H1 (cell line): ENCODE data around the gene SMG9. TPM values are rescaled to one million over a fixed set of nuclear protein-coding genes. Genes with fewer than 3 reads are reported as not detected.

Experiments
- CTCF ChIA-PET: fragments of 300-600 bp; sonication (Branson Sonifier 250); formaldehyde crosslinking; loops from one replicate; lab custom pipeline; 2021; ENCODE audit not compliant: partially characterized antibody; lab: Charles Lee
- POLR2A ChIA-PET: fragments of 300-600 bp; sonication (Branson Sonifier 250); formaldehyde crosslinking; loops from one replicate; lab custom pipeline; 2021; ENCODE audit warnings: inconsistent platforms; ENCODE audit not compliant: partially characterized antibody; lab: Charles Lee
- DNase-seq, 2 experiments: peaks; one replicate each; pipeline versions ENCODE4 v3.0.0 to v3.0.0-alpha.2; 2010 to 2022; ENCODE audit warnings: low spot score in 2 of 2, low read depth in 1 of 2, mixed read lengths in 1 of 2
- FAIRE-seq: peaks from 2 replicates; lab custom pipeline; 2011; peaks lifted over from hg19 to GRCh38; lab: Jason Lieb, UNC
- H2AFZ ChIP-seq: 2 replicates; pipeline ENCODE4 v1.8.1; 2012; ENCODE audit warnings: low read length, inconsistent platforms
- H2AK5ac ChIP-seq: 2 replicates; pipeline ENCODE4 v1.6.1; 2013; ENCODE audit warnings: low read depth, low read length
- H2BK120ac ChIP-seq: replicated peaks from 2 replicates; pipeline ENCODE3; 2013; ENCODE audit warnings: low read depth, low read length, inconsistent platforms
- H2BK12ac ChIP-seq: 2 replicates; pipeline ENCODE4 v1.6.1; 2013; ENCODE audit warnings: low read depth, low read length
- H2BK15ac ChIP-seq: 2 replicates; pipeline ENCODE4 v1.6.1; 2013; ENCODE audit warnings: low read length
- H2BK20ac ChIP-seq: 2 replicates; pipeline ENCODE4 v1.6.1; 2013; ENCODE audit warnings: low read length
- H2BK5ac ChIP-seq: 2 replicates; pipeline ENCODE4 v1.6.1; 2013; ENCODE audit warnings: low read depth, low read length
- H3K14ac ChIP-seq: 2 replicates; pipeline ENCODE4 v1.6.1; 2013; ENCODE audit warnings: inconsistent platforms; ENCODE audit not compliant: insufficient read length
- H3K18ac ChIP-seq: 2 replicates; pipeline ENCODE4 v1.6.1; 2013; ENCODE audit warnings: low read length; ENCODE audit errors: extremely low read depth
- H3K23ac ChIP-seq: 2 replicates; pipeline ENCODE4 v1.6.1; 2013; ENCODE audit warnings: inconsistent platforms; ENCODE audit not compliant: insufficient read length
- H3K23me2 ChIP-seq: 2 replicates; pipeline ENCODE4 v1.6.1; 2013; ENCODE audit warnings: low read depth, low read length
- H3K27ac ChIP-seq: 2 replicates; pipeline ENCODE4 v1.6.1; 2011; ENCODE audit warnings: low read depth, low read length, inconsistent platforms
- H3K27me3 ChIP-seq, 4 experiments: replicated peaks in 1 of 4; 1 replicate in 1 of 4; 2 replicates in 3 of 4; pipeline versions ENCODE4 v1.6.1 to v1.8.1; 2011 to 2013; ENCODE audit warnings: low read length in 3 of 4, mild to moderate bottlenecking in 3 of 4, inconsistent platforms in 2 of 4, mixed read lengths in 2 of 4, moderate library complexity in 1 of 4; ENCODE audit not compliant: control insufficient read depth in 3 of 4, insufficient read depth in 3 of 4; ENCODE audit errors: extremely low read depth in 1 of 4
- H3K36me3 ChIP-seq, 4 experiments: 2 replicates each; pipeline versions ENCODE4 v1.6.1 to v1.8.1; 2011 to 2013; ENCODE audit warnings: mild to moderate bottlenecking in 4 of 4, low read length in 3 of 4, moderate library complexity in 2 of 4, control low read depth in 1 of 4, inconsistent platforms in 1 of 4; ENCODE audit not compliant: insufficient read depth in 4 of 4, control insufficient read depth in 2 of 4
- H3K4ac ChIP-seq: replicated peaks from 2 replicates; pipeline ENCODE3; 2013; ENCODE audit warnings: low read length, low read depth, mixed read lengths, inconsistent platforms; ENCODE audit not compliant: insufficient read length
- H3K4me1 ChIP-seq, 4 experiments: replicated peaks in 1 of 4; 1 replicate in 1 of 4; 2 replicates in 3 of 4; pipeline versions ENCODE4 v1.6.1 to v1.8.1; 2011 to 2013; ENCODE audit warnings: low read length in 3 of 4, inconsistent platforms in 2 of 4, mixed read lengths in 1 of 4; ENCODE audit not compliant: insufficient read depth in 4 of 4, control insufficient read depth in 3 of 4
- H3K4me2 ChIP-seq, 2 experiments: 2 replicates each; pipeline versions ENCODE4 v1.6.1 to v1.8.1; 2011 to 2013; ENCODE audit warnings: low read depth in 2 of 2, low read length in 2 of 2, control low read depth in 1 of 2, inconsistent platforms in 1 of 2, mild to moderate bottlenecking in 1 of 2; ENCODE audit not compliant: insufficient read depth in 1 of 2
- H3K4me3 ChIP-seq, 4 experiments: fragments of 200-600, 300-600 bp in 1 of 4; sonication (generic), shearing (Covaris generic), sonication (Bioruptor Twin) in 1 of 4; 2 replicates each; pipeline versions ENCODE4 v1.5.1 to v1.8.1; 2011 to 2016; ENCODE audit warnings: low read length in 4 of 4, low read depth in 3 of 4, control low read depth in 2 of 4, inconsistent platforms in 2 of 4, mild to moderate bottlenecking in 2 of 4, mixed read lengths in 1 of 4, moderate library complexity in 1 of 4; ENCODE audit not compliant: insufficient read depth in 2 of 4; ENCODE audit errors: extremely low read depth in 1 of 4
- H3K56ac ChIP-seq: replicated peaks from 2 replicates; pipeline ENCODE3; 2013; ENCODE audit warnings: low read depth, mild to moderate bottlenecking, mixed read lengths, low read length, inconsistent platforms; ENCODE audit not compliant: insufficient read length
- H3K79me1 ChIP-seq: 2 replicates; pipeline ENCODE4 v1.6.1; 2013; ENCODE audit warnings: low read depth, low read length, control low read depth
- H3K79me2 ChIP-seq, 2 experiments: 2 replicates each; pipeline versions ENCODE4 v1.6.1 to v1.8.1; 2012 to 2013; ENCODE audit warnings: low read length in 2 of 2, mild to moderate bottlenecking in 2 of 2, inconsistent platforms in 1 of 2; ENCODE audit not compliant: insufficient read depth in 2 of 2, control insufficient read depth in 1 of 2
- H3K9ac ChIP-seq, 4 experiments: replicated peaks in 1 of 4; 1 replicate in 1 of 4; 2 replicates in 3 of 4; pipeline versions ENCODE4 v1.6.1 to v1.8.1; 2011 to 2013; ENCODE audit warnings: low read depth in 3 of 4, low read length in 3 of 4, control low read depth in 2 of 4, mild to moderate bottlenecking in 2 of 4, moderate library complexity in 2 of 4, inconsistent platforms in 1 of 4; ENCODE audit errors: extremely low read depth in 1 of 4
- H3K9me3 ChIP-seq, 2 experiments: 2 replicates each; pipeline versions ENCODE4 v1.6.1 to v1.8.1; 2012 to 2013; ENCODE audit warnings: mild to moderate bottlenecking in 2 of 2, moderate library complexity in 2 of 2, control low read depth in 1 of 2, inconsistent platforms in 1 of 2, low read depth in 1 of 2, low read length in 1 of 2, mixed read lengths in 1 of 2; ENCODE audit not compliant: insufficient read depth in 2 of 2
- H4K20me1 ChIP-seq, 2 experiments: replicated peaks in 1 of 2; 2 replicates each; pipeline versions ENCODE3 to v1.8.1; 2011 to 2013; ENCODE audit warnings: inconsistent platforms in 2 of 2, low read length in 2 of 2, mild to moderate bottlenecking in 1 of 2; ENCODE audit not compliant: insufficient read depth in 2 of 2, control insufficient read depth in 1 of 2
- H4K5ac ChIP-seq: 2 replicates; pipeline ENCODE4 v1.6.1; 2013; ENCODE audit warnings: low read length, low read depth, mixed read lengths, inconsistent platforms; ENCODE audit not compliant: insufficient read length
- H4K8ac ChIP-seq: 2 replicates; pipeline ENCODE4 v1.8.0; 2013; ENCODE audit warnings: mild to moderate bottlenecking, moderate library complexity, low read length, inconsistent platforms; ENCODE audit not compliant: insufficient read depth; ENCODE audit errors: extremely low read depth
- H4K91ac ChIP-seq: replicated peaks from 2 replicates; pipeline ENCODE3; 2013; ENCODE audit warnings: low read length, mixed read lengths, inconsistent platforms; ENCODE audit not compliant: insufficient read length
- ATF2 ChIP-seq: IDR thresholded peaks from 2 replicates; pipeline ENCODE4 v1.6.1; 2012; ENCODE audit warnings: low read length, inconsistent platforms
- BRCA1 ChIP-seq: IDR thresholded peaks from 2 replicates; pipeline ENCODE4 v1.6.1; 2012; ENCODE audit warnings: low read depth, low read length, improper control_type of control experiment
- CBX5 ChIP-seq: fragments of 300-800, 300-1000 bp; sonication (generic); IDR thresholded peaks from 2 replicates; pipeline ENCODE4 v1.7.1; 2016; ENCODE audit warnings: antibody characterized with exemption, low read length, low read depth
- CHD2 ChIP-seq: IDR thresholded peaks from 2 replicates; pipeline ENCODE4 v1.6.1; 2012; ENCODE audit warnings: low read length, improper control_type of control experiment
- EP300 ChIP-seq, 2 experiments: IDR thresholded peaks; 1 replicate in 1 of 2; 2 replicates in 1 of 2; pipeline ENCODE4 v1.6.1; 2011 to 2012; ENCODE audit warnings: low read depth in 2 of 2, low read length in 2 of 2, mild to moderate bottlenecking in 2 of 2, borderline replicate concordance in 1 of 2, inconsistent platforms in 1 of 2, moderate library complexity in 1 of 2
- JUND ChIP-seq: IDR thresholded peaks from 2 replicates; pipeline ENCODE4 v1.6.1; 2011; ENCODE audit warnings: mild to moderate bottlenecking, improper control_type of control experiment, low read length
- KDM5A ChIP-seq: fragments of 200-600 bp; IDR thresholded peaks from 2 replicates; pipeline ENCODE4 v1.7.1; 2012; ENCODE audit warnings: mild to moderate bottlenecking, low read length, inconsistent platforms, mixed read lengths
- POLR2AphosphoS5 ChIP-seq: IDR thresholded peaks from 2 replicates; pipeline ENCODE4 v1.6.1; 2011; ENCODE audit warnings: low read depth, low read length
- POU5F1 ChIP-seq: IDR thresholded peaks from 2 replicates; pipeline ENCODE4 v1.6.1; 2011; ENCODE audit warnings: low read depth, mild to moderate bottlenecking, low read length, moderate library complexity
- TBP ChIP-seq: IDR thresholded peaks from 2 replicates; pipeline ENCODE4 v1.6.1; 2011; ENCODE audit warnings: low read depth, low read length, improper control_type of control experiment
- TCF12 ChIP-seq: IDR thresholded peaks from 2 replicates; pipeline ENCODE4 v1.6.1; 2011; ENCODE audit warnings: low read depth, mild to moderate bottlenecking, low read length
- YY1 ChIP-seq: IDR thresholded peaks from 2 replicates; pipeline ENCODE4 v1.6.1; 2011; ENCODE audit warnings: low read depth, mild to moderate bottlenecking, low read length
- WGBS, 2 experiments: shearing (Covaris generic) in 1 of 2; methylation state at CpG; one replicate each; pipeline versions ENCODE4 v1.1.6 to v1.1.7; 2013 to 2015; ENCODE audit warnings: low lambda C conversion rate in 2 of 2, mixed read lengths in 2 of 2, inconsistent platforms in 1 of 2, low coverage in 1 of 2, missing lambda C conversion rate in 1 of 2; ENCODE audit not compliant: insufficient replicate concordance in 2 of 2, insufficient coverage in 1 of 2, insufficient read length in 1 of 2; ENCODE audit errors: extremely low coverage in 1 of 2, missing lambda C conversion rate in 1 of 2; 5-methylcytosine and 5-hydroxymethylcytosine counted together
- polyA plus RNA-seq, 7 experiments: library from polyadenylated mRNA; depleted of rRNA in 3 of 7; stranded (reverse) in 5 of 7; unstranded in 2 of 7; fragments of >200 nt in 5 of 7; fragments of 200-250 nt in 2 of 7; gene quantifications; 1 replicate in 5 of 7; 2 replicates in 1 of 7; 4 replicates in 1 of 7; pipeline versions ENCODE4 v1.2.1 to v1.2.3, GENCODE V29; 2011 to 2013; ENCODE audit warnings: missing spikeins in 2 of 7, mixed read lengths in 2 of 7
- total RNA-seq: library from RNA; stranded (reverse); fragmentation: NEBNext Ultra II Directional; extraction: Animal tissue kit (Norgen Biotek cat#: 25700); gene quantifications from 2 replicates; pipeline ENCODE4 v1.2.1, GENCODE V29; 2021
- TF ChIP-seq, protein P1 (sequence below): IDR thresholded peaks from 2 replicates; pipeline ENCODE4 v1.6.1; 2011; ENCODE audit warnings: low read depth, mild to moderate bottlenecking, low read length; ENCODE audit not compliant: insufficient read depth

Gene SMG9
- total and polyA plus RNA-seq, 2 of the 8 experiments (the other 6 are each of a cell fraction or from before 2014, with no cell fraction given): 20.4 to 28.7 TPM

DNA sequence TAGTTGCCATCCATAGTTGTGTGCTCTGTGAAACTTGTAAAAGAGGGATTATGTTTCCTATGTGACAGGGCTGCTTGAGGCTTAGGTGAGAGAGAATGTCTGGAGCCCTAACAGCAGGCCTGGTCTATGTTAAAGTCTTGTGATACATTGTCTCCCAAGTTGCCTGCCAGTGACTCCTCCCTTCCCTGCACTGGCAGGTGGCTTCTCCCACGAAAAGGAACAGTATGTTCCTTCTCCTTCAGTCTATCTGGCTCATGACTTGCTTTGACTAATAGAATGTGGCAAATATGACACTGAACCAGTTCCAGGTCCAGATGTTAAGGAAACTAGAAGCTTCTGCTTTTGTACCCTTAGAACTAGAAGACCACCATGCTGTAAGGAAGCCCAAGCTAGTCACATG, 31.9 kb upstream of the SMG9 start:
- FAIRE-seq (no peak), DNase-seq (no peak)
- Histone ChIP-seq H3K27ac (no peak overlapping the region), H3K4me2 (no peak overlapping the region), H4K8ac (no peak overlapping the region), H2BK5ac (no peak overlapping the region), H3K4ac (no peak overlapping the region), H3K4me3 (no peak overlapping the region), H3K14ac (no peak overlapping the region), H4K5ac (no peak overlapping the region), H3K23me2 (0 out of 2 replicates have a peak, but pooled peaks cover 2% of the 10 kb centered on the region), H2AK5ac (no peak overlapping the region), H2BK20ac (no peak overlapping the region), H2BK120ac (no peak overlapping the region), H3K23ac (no peak overlapping the region), H3K9me3 (no peaks in the 10 kb centered on the region), H2AFZ (no peak overlapping the region), H3K56ac (no peak overlapping the region), H2BK12ac (no peak overlapping the region), H3K27me3 (no peaks in the 10 kb centered on the region; a peak in 1 of 7 replicates), H3K9ac (no peak overlapping the region), H4K91ac (no peak overlapping the region), H3K36me3 (no peaks in the 10 kb centered on the region), H4K20me1 (peaks cover 0 to 3% of the 10 kb centered on the region in 2 experiments), H3K4me1 (no peaks in the 10 kb centered on the region; a peak in 1 of 7 replicates), H3K79me2 (no peaks in the 10 kb centered on the region), H3K18ac (no peak overlapping the region), H2BK15ac (no peak overlapping the region), H3K79me1 (no peaks in the 10 kb centered on the region)
- WGBS, 2 experiments: 56% methylated on average over 1 of the region's 1 CpG; no CpG with 5 or more reads in 1 of the 2 experiments
- POLR2A ChIA-PET: no interaction called here
- CTCF ChIA-PET: interaction anchor here (1.2 to 37.0 kb wide), 4 partner anchors 11 to 70 kb away, joined by 3 to 703 read pairs (median 4); partner anchors contain the start of gene SMG9
- TF ChIP-seq CBX5: no peak
- no peak for TF ChIP-seq KDM5A
- no peak for TF ChIP-seq TCF12
- no peak for TF ChIP-seq TBP
- no peak for TF ChIP-seq YY1
- TF ChIP-seq CHD2: no peak
- TF ChIP-seq BRCA1: no peak
- TF ChIP-seq JUND: no peak
- TF ChIP-seq POLR2AphosphoS5: no peak
- TF ChIP-seq, protein P1, sequence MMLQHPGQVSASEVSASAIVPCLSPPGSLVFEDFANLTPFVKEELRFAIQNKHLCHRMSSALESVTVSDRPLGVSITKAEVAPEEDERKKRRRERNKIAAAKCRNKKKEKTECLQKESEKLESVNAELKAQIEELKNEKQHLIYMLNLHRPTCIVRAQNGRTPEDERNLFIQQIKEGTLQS: no peak
- no peak for TF ChIP-seq ATF2
- TF ChIP-seq EP300 (IDR thresholded peaks at IDR 0.05; ENCODE audit: borderline replicate concordance in 1 of 2, low read depth in 2 of 2, low read length in 2 of 2): no peak
- TF ChIP-seq POU5F1: no peak
